Peyer's patch (tissue), 4 donors: Measurements from ENCODE around the gene CORO7.

Source experiments
- POLR2A ChIP-seq, 2 donors: fragments of 450-650 bp; IDR thresholded peaks; one replicate each; pipeline ENCODE4 v1.5.1; 2017; ENCODE audit warnings: antibody characterized with exemption in 2 of 2, mild to moderate bottlenecking in 2 of 2, moderate library complexity in 2 of 2
- TF ChIP-seq, protein P1 (sequence below), 6 experiments: fragments of 450-650 bp in 4 of 6; fragments of 200-600 bp in 2 of 6; sonication (generic) in 1 of 6; IDR thresholded peaks; one replicate each; pipeline ENCODE4 v1.5.1; 2017 to 2019; ENCODE audit warnings: antibody characterized with exemption in 6 of 6, mild to moderate bottlenecking in 3 of 6, moderate library complexity in 1 of 6

DNA sequence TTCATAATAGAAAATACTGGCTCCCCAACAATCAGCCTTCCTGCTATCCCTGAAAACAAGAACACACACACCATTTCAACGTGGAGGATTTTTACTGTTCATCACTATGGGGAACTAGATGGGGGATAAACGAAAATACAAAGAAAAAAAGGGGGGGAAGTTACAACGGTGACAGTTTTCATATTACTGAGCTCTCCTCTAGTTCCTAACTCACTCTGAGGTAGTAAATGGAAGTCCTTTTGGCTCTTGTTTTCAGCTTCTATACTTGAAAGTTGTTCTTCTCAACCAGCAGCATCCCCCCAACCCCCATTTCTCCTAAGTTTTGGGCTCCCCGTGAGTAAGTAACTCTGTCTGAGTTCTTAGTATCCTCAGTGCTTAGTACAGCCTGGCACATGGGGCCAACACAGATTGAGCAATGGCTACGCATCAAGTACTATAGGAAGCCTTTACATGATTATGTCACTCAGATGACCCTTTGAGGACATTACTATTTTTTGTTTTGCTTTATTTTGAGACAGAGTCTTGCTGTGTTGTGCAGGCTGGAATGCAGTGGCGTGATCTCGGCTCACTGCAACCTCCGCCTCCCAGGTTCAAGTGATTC is 4.2 kb upstream of the CORO7 start:
- TF ChIP-seq, protein P1, sequence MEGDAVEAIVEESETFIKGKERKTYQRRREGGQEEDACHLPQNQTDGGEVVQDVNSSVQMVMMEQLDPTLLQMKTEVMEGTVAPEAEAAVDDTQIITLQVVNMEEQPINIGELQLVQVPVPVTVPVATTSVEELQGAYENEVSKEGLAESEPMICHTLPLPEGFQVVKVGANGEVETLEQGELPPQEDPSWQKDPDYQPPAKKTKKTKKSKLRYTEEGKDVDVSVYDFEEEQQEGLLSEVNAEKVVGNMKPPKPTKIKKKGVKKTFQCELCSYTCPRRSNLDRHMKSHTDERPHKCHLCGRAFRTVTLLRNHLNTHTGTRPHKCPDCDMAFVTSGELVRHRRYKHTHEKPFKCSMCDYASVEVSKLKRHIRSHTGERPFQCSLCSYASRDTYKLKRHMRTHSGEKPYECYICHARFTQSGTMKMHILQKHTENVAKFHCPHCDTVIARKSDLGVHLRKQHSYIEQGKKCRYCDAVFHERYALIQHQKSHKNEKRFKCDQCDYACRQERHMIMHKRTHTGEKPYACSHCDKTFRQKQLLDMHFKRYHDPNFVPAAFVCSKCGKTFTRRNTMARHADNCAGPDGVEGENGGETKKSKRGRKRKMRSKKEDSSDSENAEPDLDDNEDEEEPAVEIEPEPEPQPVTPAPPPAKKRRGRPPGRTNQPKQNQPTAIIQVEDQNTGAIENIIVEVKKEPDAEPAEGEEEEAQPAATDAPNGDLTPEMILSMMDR (IDR thresholded peaks at IDR 0.05), result no peak
- no peak for TF ChIP-seq POLR2A (IDR thresholded peaks at IDR 0.05)
